Measurements from ENCODE around the gene DIS3L2.

DNA sequence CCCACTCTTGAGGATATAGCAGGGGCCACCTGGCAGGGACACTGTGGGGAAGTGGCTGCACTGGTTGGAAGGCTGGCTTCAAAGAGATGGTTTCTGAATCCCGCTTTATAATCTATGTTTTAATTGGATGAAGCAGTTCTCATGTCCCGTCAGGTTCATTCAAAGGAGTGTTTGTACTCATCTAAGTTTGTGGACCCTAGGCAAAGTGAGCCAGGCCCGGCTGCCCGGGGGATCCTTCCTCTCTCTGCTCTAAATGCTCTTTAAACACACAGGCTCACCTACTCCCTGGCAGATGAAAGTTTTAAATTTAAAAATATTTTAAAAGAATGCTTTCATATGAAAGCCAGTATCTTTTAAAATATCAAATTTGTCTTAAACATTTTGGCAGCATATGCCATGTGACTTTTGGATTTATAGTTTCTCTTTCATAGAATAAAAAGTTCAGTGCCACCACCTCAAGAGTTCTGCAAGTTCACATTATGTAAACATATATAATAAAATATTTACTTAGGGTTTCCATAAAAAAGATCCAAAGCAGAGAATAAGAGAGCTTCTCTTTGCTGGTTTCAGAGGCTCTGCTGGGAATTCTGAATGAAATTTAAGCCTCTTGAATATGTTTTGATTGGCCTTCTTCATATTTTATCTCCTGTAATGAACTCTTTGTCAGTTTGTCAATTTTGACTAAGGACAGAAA lies 273.6 kb downstream of the DIS3L2 start:
- TF ChIP-seq POLR2A (IDR thresholded peaks at IDR 0.05): no peak
- TF ChIP-seq, protein P1, sequence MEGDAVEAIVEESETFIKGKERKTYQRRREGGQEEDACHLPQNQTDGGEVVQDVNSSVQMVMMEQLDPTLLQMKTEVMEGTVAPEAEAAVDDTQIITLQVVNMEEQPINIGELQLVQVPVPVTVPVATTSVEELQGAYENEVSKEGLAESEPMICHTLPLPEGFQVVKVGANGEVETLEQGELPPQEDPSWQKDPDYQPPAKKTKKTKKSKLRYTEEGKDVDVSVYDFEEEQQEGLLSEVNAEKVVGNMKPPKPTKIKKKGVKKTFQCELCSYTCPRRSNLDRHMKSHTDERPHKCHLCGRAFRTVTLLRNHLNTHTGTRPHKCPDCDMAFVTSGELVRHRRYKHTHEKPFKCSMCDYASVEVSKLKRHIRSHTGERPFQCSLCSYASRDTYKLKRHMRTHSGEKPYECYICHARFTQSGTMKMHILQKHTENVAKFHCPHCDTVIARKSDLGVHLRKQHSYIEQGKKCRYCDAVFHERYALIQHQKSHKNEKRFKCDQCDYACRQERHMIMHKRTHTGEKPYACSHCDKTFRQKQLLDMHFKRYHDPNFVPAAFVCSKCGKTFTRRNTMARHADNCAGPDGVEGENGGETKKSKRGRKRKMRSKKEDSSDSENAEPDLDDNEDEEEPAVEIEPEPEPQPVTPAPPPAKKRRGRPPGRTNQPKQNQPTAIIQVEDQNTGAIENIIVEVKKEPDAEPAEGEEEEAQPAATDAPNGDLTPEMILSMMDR (IDR thresholded peaks at IDR 0.05): no peak

All from uterus (tissue), 2 donors.